ENCODE data around the gene GNAO1.

Gene GNAO1

GRCh38 chr16:56401482-56401881 is 210.2 kb downstream of the GNAO1 start:
- no peak for DNase-seq (ENCODE audit: low read depth)

DNA sequence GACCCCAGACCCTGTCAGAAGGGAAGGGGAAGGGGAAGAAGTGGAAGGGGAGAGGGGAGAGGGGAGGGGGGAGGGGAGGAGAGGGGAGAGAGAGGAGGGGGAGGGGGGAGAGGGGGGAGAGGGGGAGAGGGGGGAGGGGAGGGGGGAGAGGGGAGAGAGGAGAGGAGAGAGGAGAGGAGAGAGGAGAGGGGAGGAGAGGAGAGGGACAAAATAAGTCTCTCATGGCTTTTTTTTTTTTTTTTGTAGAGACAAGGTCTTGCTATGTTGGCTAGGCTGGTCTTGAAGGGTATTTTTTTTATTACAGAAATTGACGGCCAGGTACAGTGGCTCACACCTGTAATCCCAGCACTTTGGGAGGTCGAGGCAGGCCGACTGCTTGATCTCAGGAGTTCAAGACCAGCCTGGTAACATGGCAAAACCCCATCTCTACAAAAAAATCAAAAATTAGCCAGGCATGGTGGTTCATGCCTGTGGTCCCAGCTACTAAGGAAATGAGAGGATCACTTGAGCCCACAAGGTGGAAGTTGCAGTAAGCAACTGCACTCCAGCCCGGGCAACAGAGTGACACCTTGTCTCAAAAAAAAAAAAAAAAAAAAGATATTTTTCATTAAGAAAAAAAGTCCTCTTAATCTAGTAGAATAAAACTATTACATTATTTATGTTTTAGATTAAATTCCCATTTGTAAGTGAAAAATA is 214.8 kb downstream of the GNAO1 start:
- DNase-seq (ENCODE audit: low read depth): no peak
